Endothelial cell of umbilical vein (primary cell): ENCODE data around the gene KAT6B. TPM values are rescaled to one million over a fixed set of nuclear protein-coding genes. Genes with fewer than 3 reads are reported as not detected.

Experiments
- BruUV-seq: library from RNA; stranded (reverse); fragments of 400-500 nt; replicated peaks from 2 replicates; lab custom pipeline; 2021; lab: Mats Ljungman, UMichigan
- CTCF ChIA-PET: fragments of 300-600, 350-600 bp; sonication (Branson Sonifier 250); formaldehyde crosslinking; loops from one replicate; lab custom pipeline; 2021; ENCODE audit warnings: antibody characterized with exemption, inconsistent platforms; lab: Charles Lee
- POLR2A ChIA-PET: fragments of 300-600, 350-600 bp; sonication (Branson Sonifier 250); formaldehyde crosslinking; loops from one replicate; lab custom pipeline; 2021; ENCODE audit warnings: antibody characterized with exemption, inconsistent platforms; lab: Charles Lee
- DNase-seq: peaks from one replicate; pipeline ENCODE4 v3.0.0-alpha.2; 2011; ENCODE audit warnings: low read depth, low spot score
- FAIRE-seq: peaks from 2 replicates; lab custom pipeline; 2011; peaks lifted over from hg19 to GRCh38; lab: Jason Lieb, UNC
- H2AFZ ChIP-seq: 2 replicates; pipeline ENCODE4 v1.6.0; 2012; ENCODE audit warnings: low read depth, low read length, control low read depth, inconsistent platforms
- H3K27ac ChIP-seq: 2 replicates; pipeline ENCODE4 v1.5.1; 2011; ENCODE audit warnings: low read depth, mild to moderate bottlenecking, control low read depth, low read length, moderate library complexity; ENCODE audit not compliant: insufficient read depth
- H3K27me3 ChIP-seq, 2 experiments: 2 replicates each; pipeline versions ENCODE4 v1.6.0 to v1.6.1; 2011; ENCODE audit warnings: low read length in 2 of 2, mixed read lengths in 1 of 2; ENCODE audit not compliant: control insufficient read depth in 2 of 2, insufficient read depth in 2 of 2
- H3K36me3 ChIP-seq, 2 experiments: 2 replicates in 1 of 2; 3 replicates in 1 of 2; pipeline ENCODE4 v1.5.1; 2011; ENCODE audit warnings: low read length in 2 of 2, mild to moderate bottlenecking in 1 of 2, moderate library complexity in 1 of 2; ENCODE audit not compliant: control insufficient read depth in 2 of 2, insufficient read depth in 2 of 2; ENCODE audit errors: extremely low read depth in 1 of 2
- H3K4me1 ChIP-seq: 3 replicates; pipeline ENCODE4 v1.5.1; 2011; ENCODE audit warnings: mild to moderate bottlenecking, low read length; ENCODE audit not compliant: control insufficient read depth, insufficient read depth; ENCODE audit errors: extremely low read depth
- H3K4me2 ChIP-seq: 2 replicates; pipeline ENCODE4 v1.6.1; 2011; ENCODE audit warnings: low read length, control low read depth, mixed read lengths; ENCODE audit not compliant: insufficient read depth
- H3K4me3 ChIP-seq, 3 experiments: fragments of 200-600 bp in 1 of 3; sonication (generic), shearing (Covaris generic) in 1 of 3; replicated peaks in 1 of 3; 2 replicates each; pipeline ENCODE4 v1.5.1; 2011 to 2016; ENCODE audit warnings: control low read depth in 3 of 3, low read length in 3 of 3, mild to moderate bottlenecking in 2 of 3, inconsistent platforms in 1 of 3, low read depth in 1 of 3, moderate library complexity in 1 of 3; ENCODE audit not compliant: insufficient read depth in 1 of 3
- H3K79me2 ChIP-seq: 2 replicates; pipeline ENCODE4 v1.6.0; 2012; ENCODE audit warnings: low read length, inconsistent platforms; ENCODE audit not compliant: control insufficient read depth, insufficient read depth
- H3K9ac ChIP-seq: replicated peaks from 2 replicates; pipeline ENCODE3; 2011; ENCODE audit warnings: low read length, control low read depth; ENCODE audit not compliant: insufficient read depth; ENCODE audit errors: extremely low read depth
- H3K9me1 ChIP-seq: replicated peaks from 3 replicates; pipeline ENCODE4 v1.6.0; 2011; ENCODE audit warnings: mild to moderate bottlenecking, low read length; ENCODE audit not compliant: control insufficient read depth, insufficient read depth; ENCODE audit errors: extremely low read depth
- H3K9me3 ChIP-seq: replicated peaks from 2 replicates; pipeline ENCODE4 v1.5.1; 2012; ENCODE audit warnings: low read length, inconsistent platforms; ENCODE audit not compliant: control insufficient read depth, insufficient read depth
- H4K20me1 ChIP-seq: replicated peaks from 2 replicates; pipeline ENCODE3; 2011; ENCODE audit warnings: mild to moderate bottlenecking, low read length; ENCODE audit not compliant: control insufficient read depth, insufficient read depth; ENCODE audit errors: extremely low read depth
- CTCF ChIP-seq, 2 donors: IDR thresholded peaks; 1 replicate in 1 of 2; 2 replicates in 1 of 2; pipeline ENCODE4 v1.5.1; 2011; ENCODE audit warnings: low read length in 2 of 2, mild to moderate bottlenecking in 2 of 2, moderate library complexity in 2 of 2, control low read depth in 1 of 2, inconsistent platforms in 1 of 2, low read depth in 1 of 2; ENCODE audit not compliant: insufficient read depth in 1 of 2; ENCODE audit errors: extremely low read depth in 1 of 2
- GATA2 ChIP-seq: IDR thresholded peaks from 2 replicates; pipeline ENCODE4 v1.7.0; 2011; ENCODE audit warnings: low read depth, mild to moderate bottlenecking, moderate library complexity, mixed read lengths, low read length; ENCODE audit not compliant: insufficient read length, insufficient read depth
- JUN ChIP-seq: IDR thresholded peaks from 2 replicates; pipeline ENCODE4 v1.6.1; 2011; ENCODE audit warnings: borderline replicate concordance, low read depth; ENCODE audit not compliant: insufficient read length, insufficient read depth
- MAX ChIP-seq: IDR thresholded peaks from 2 replicates; pipeline ENCODE4 v1.6.1; 2011; ENCODE audit not compliant: insufficient read depth, insufficient read length
- dilution Hi-C: fragments of 300-500 bp; cut with MboI; formaldehyde crosslinking; loops from one replicate; pipeline ENCODE4 v1.15.0; 2019; ENCODE audit warnings: low sequenced_read_pairs; ENCODE audit not compliant: extremely low pct_ligation_motif_present
- intact Hi-C: fragments of 100-400 bp; cut with micrococcal nuclease; formaldehyde crosslinking; loops from one replicate; pipeline ENCODE4 v1.10.0; 2022
- polyA plus RNA-seq, 4 experiments: library from polyadenylated mRNA; depleted of rRNA in 3 of 4; stranded (reverse) in 3 of 4; unstranded in 1 of 4; fragments of >200 nt; gene quantifications; 2 replicates each; pipeline versions ENCODE4 v1.2.1 to v1.2.3, GENCODE V29; 2011 to 2012; ENCODE audit warnings: missing spikeins in 1 of 4
- total RNA-seq: library from RNA; stranded (reverse); gene quantifications from 2 replicates; pipeline ENCODE4 v1.2.3, GENCODE V29; 2021

KAT6B gene
- total and polyA plus RNA-seq, 2 donors (not counting 3 experiments of a cell fraction or from before 2014, with no cell fraction given) = 4.5 to 17.0 TPM

- no peaks in the 10 kb centered on the region for H3K27me3 ChIP-seq
- DNase-seq (no peak), FAIRE-seq (no peak)
- no peak for TF ChIP-seq GATA2
- TF ChIP-seq CTCF (IDR thresholded peaks at IDR 0.05; ENCODE audit: extremely low read depth in 1 of 2, insufficient read depth in 1 of 2, low read depth in 1 of 2, low read length in 2 of 2) = no peak
- H3K9me3 ChIP-seq = no peaks in the 10 kb centered on the region
- dilution Hi-C loops (no loop called here), intact Hi-C loops (no loop called here)
- H2AFZ ChIP-seq = no peak overlapping the region
- H3K79me2 ChIP-seq = no peaks in the 10 kb centered on the region
- ChIA-PET CTCF (no interaction called here), POLR2A (no interaction called here)
- no peaks in the 10 kb centered on the region for H3K36me3 ChIP-seq
- no peaks in the 10 kb centered on the region for H3K4me1 ChIP-seq
- no TSS peak for BruUV-seq
- H3K9ac ChIP-seq = no peak overlapping the region
- no peak overlapping the region for H3K4me2 ChIP-seq
- H3K27ac ChIP-seq = no peak overlapping the region
- H3K9me1 ChIP-seq = no peaks in the 10 kb centered on the region
- no peak overlapping the region for H3K4me3 ChIP-seq
- H4K20me1 ChIP-seq = no peaks in the 10 kb centered on the region
Measured at GRCh38 chr10:75011221-75011620, 184.8 kb downstream of the KAT6B start.

GRCh38 chr10:75012471-75012870, 186.1 kb downstream of the KAT6B start:
- Histone ChIP-seq H3K27me3 (no peaks in the 10 kb centered on the region), H3K9me1 (no peaks in the 10 kb centered on the region), H3K27ac (no peak overlapping the region), H3K36me3 (no peaks in the 10 kb centered on the region), H3K9ac (no peak overlapping the region), H3K4me3 (no peak overlapping the region), H2AFZ (no peak overlapping the region), H3K9me3 (no peaks in the 10 kb centered on the region), H3K4me1 (no peaks in the 10 kb centered on the region), H3K4me2 (no peak overlapping the region), H3K79me2 (no peaks in the 10 kb centered on the region), H4K20me1 (no peaks in the 10 kb centered on the region)
- intact Hi-C loops = no loop called here
- TF ChIP-seq JUN (no peak), MAX (no peak), GATA2 (no peak)
- dilution Hi-C loops = no loop called here
- CTCF ChIA-PET = no interaction called here
- no peak for DNase-seq
- POLR2A ChIA-PET = no interaction called here
- BruUV-seq = no TSS peak
- FAIRE-seq = no peak
